SKM-1 (cell line): ENCODE data around the gene NIF3L1.
"Not testable (repeated sequence)": the region's sequence is repeated elsewhere in the genome, so short reads cannot be mapped to it uniquely, and the experiment has no call there.

Experiments
- DNase-seq: peaks from one replicate; lab custom pipeline; 2025; ENCODE audit not compliant: unreplicated experiment; lab: John Stamatoyannopoulos, UW

The NIF3L1 gene

GRCh38 chr2:200871151-200871550 is 18.0 kb upstream of the NIF3L1 start:
- no peak for DNase-seq

- DNase-seq = no peak
Observed at GRCh38 chr2:200873560-200873959, 15.6 kb upstream of the NIF3L1 start.

- DNase-seq = no peak
Observed at GRCh38 chr2:200877443-200877842, 11.7 kb upstream of the NIF3L1 start.

- DNase-seq = no peak
Observed at GRCh38 chr2:200878289-200878880, 10.8 kb upstream of the NIF3L1 start.

- not testable (repeated sequence) for DNase-seq
Observed at GRCh38 chr2:200881715-200882249, 7.4 kb upstream of the NIF3L1 start.

GRCh38 chr2:200899482-200899881 is 10.3 kb downstream of the NIF3L1 start:
- no peak for DNase-seq

GRCh38 chr2:200901459-200902072 is 12.4 kb downstream of the NIF3L1 start:
- DNase-seq = peak; percentile 86

- peak; percentile 52 for DNase-seq
Observed at GRCh38 chr2:200905618-200906296, 16.6 kb downstream of the NIF3L1 start.

GRCh38 chr2:200909958-200910357 is 20.8 kb downstream of the NIF3L1 start:
- DNase-seq = no peak

- DNase-seq = no peak
Observed at GRCh38 chr2:200913654-200914053, 24.5 kb downstream of the NIF3L1 start.

- no peak for DNase-seq
Observed at GRCh38 chr2:200922439-200922838, 33.3 kb downstream of the NIF3L1 start.

GRCh38 chr2:200929334-200930249 is 40.4 kb downstream of the NIF3L1 start:
- DNase-seq = no peak

GRCh38 chr2:200930947-200931626 is 41.9 kb downstream of the NIF3L1 start:
- no peak for DNase-seq

- no peak for DNase-seq
Observed at GRCh38 chr2:200939832-200940231, 50.7 kb downstream of the NIF3L1 start.

GRCh38 chr2:200943527-200944105 is 54.4 kb downstream of the NIF3L1 start:
- DNase-seq = no peak

GRCh38 chr2:200944467-200945394 is 55.6 kb downstream of the NIF3L1 start:
- no peak for DNase-seq

GRCh38 chr2:200945395-200945729 is 56.2 kb downstream of the NIF3L1 start:
- no peak for DNase-seq

- DNase-seq = no peak
Observed at GRCh38 chr2:200950378-200950777, 61.2 kb downstream of the NIF3L1 start.
